COLO668 (cell line): Measurements from ENCODE around the gene TBX4.

Experiments
- DNase-seq: peaks from one replicate; lab custom pipeline; 2025; ENCODE audit not compliant: unreplicated experiment; lab: John Stamatoyannopoulos, UW

Gene TBX4

DNA sequence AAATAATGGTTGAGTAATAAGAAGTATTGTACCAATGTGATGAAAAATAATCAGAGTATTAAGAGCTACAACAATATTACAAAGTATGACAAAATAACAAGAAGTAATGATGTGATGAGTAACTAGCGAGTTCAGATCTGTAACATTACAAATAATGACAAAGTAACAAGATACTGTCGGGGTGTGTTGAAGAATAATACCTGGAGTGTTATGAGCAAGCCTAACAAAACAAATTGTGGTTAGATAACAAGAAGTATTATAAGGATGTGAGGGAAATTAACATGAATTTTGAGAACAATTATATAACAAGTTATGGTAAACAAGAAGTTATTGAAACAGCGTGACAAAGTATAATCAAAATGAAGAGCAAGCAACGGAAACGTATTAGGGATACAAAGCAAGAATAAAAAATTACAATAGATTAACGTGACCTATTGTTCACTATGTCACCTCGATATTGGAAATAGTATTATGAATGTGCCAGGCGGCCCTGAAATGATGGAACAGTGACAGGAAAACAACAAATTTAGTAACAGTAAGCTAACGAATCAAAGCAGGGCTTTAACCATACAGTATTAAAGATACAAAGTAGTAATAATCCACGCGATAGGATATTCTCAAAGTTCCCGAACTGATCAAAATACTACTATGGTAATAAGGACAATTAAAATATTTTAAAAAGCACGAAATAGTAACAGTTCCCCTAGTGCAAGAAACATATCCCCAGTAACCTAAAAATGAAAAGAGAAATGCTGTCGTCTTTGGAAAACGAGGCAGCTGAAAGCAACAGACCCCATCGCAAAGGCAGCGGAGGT, 1.6 kb downstream of the TBX4 start:
- no peak for DNase-seq

DNA sequence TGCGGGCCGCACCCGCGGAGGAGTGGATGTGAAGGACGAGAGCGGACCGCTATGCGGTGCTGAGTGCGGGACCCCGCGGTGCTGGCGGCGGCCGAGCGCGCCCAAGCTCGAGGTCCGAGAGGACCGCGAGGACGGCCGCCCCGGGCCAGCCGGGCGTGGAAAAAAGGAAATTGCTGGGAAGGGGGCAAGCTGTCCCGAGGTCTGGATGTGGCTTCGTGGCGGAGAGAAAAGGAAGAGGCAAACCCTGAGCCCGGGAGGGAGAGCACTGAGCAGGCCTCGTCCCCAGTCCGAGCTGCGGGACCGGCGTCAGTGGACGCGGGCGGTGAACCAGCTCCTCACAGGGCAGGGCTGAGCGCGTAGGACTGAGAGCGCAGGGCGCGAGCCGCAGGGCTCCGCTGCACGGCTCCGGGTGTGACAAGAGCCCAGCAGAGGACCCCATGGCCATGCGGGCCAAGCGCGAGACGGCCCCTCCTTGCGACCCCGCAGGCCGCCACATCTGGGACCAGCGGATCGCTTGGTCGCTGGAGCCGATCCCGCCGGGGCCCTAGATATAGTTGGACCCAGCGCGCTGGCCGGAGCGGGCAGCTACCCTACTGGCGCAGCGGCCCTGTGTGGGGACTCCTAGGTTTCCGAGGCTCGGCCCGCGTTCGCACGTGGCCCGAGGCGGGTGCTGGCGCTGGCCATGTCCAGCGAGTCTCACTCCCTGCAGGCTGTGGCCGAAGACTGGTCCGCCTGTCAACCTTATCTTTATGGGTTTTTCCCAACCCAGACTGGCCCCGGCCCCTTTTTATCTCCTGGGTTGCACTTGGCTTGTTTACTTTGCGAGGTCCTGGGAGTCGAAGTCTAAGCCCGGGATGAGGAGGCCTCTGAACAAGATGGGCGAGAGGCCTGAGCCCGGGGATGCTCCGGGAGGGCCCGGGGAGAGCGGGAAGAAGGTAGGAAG, 2.4 kb downstream of the TBX4 start:
- DNase-seq: no peak

DNA sequence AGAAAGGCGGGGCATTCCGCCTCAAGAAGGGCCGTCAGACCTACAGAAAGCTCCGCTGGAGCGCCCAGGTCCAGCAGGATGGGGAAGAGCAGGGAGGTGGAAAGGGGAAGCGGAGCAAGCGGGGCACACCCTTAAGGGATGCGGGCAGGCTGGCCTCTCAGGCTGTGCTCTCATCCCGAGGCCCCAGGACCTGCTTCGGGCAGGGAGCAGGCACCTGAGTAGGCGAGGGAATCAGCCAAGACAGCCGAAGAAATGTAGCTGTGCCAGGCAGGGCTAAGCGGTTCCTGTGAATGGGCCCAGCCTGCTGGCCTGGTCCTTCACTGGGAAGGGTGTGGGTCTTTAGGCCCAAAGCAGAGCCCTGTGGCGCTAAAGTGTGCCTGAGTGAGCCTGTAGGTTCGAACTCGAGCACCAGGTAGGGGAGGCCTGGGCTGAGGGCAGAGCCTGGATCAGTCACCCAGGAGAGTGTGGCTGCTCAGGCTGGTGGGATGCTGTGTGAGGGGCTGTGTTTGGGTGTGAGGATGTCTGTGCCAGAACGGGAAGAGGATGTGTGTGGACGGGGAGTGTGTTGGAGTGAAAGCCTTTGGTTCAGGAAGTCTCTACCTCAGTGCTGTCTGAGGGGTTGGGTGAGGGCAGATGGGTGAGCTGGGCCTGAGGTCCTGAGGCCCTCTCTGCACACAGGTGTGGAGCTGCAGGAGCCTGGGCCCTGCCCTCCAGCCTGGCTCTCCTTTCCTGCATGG, 3.3 kb downstream of the TBX4 start:
- no peak for DNase-seq

- DNase-seq: no peak
Observed at GRCh38 chr17:61456061-61456681, 3.9 kb downstream of the TBX4 start.

GRCh38 chr17:61456688-61457225, 4.5 kb downstream of the TBX4 start:
- no peak for DNase-seq

GRCh38 chr17:61457226-61457983, 5.2 kb downstream of the TBX4 start:
- no peak for DNase-seq

GRCh38 chr17:61458000-61458399, 5.8 kb downstream of the TBX4 start:
- no peak for DNase-seq

- no peak for DNase-seq
Observed at GRCh38 chr17:61458421-61459141, 6.4 kb downstream of the TBX4 start.

DNA sequence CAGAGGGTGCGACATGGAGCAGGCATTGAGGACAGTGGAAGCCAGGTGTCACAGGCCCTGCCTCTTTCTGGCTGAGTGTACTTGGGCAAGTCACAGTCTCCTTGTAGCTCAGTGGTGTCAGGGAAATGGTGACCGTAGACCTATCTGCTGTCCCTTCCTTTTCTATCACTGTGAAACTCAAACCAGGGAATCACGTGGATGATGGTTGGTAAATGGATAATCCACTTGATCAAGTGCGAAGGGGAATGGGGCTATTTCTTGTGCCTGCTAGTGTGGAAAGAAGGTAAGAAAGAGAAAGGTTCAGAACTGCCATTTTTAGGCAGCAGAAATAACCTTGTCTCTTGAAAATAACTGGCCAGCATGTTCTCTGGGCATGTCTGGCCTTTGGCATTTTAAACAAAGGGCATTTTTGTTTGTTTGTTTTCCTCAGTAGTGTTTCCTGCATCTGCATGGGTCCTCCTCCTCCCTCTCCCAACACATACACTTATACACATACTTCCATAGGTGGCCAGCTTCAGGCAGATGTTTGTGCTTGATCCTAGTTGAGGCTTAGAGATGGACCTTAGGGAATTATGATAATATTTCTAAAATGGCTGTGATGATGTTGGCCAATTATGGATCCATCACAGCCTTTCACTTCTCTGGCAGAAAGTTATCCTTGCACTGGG, 7.1 kb downstream of the TBX4 start:
- DNase-seq: no peak

GRCh38 chr17:61459939-61460718, 7.9 kb downstream of the TBX4 start:
- no peak for DNase-seq

GRCh38 chr17:61460796-61461585, 8.8 kb downstream of the TBX4 start:
- no peak for DNase-seq

DNA sequence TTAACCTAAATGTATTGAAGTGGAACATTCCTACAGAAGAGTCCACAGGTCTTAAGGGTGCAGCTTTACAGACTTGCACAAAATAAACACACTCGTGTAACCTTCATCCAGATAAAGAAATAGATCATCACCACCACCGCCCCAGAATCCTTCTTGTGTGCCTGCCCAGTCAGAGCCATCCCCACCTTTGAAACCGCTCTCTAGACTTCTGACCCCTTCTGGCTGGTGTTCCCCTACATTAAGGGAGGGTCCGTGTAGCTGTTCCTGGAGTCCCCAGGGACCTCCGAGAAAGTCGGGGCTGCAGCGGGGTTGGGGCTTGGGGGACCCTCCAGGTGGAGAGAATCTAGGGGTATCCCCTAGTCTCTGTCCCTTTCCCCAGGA, 9.4 kb downstream of the TBX4 start:
- no peak for DNase-seq

DNA sequence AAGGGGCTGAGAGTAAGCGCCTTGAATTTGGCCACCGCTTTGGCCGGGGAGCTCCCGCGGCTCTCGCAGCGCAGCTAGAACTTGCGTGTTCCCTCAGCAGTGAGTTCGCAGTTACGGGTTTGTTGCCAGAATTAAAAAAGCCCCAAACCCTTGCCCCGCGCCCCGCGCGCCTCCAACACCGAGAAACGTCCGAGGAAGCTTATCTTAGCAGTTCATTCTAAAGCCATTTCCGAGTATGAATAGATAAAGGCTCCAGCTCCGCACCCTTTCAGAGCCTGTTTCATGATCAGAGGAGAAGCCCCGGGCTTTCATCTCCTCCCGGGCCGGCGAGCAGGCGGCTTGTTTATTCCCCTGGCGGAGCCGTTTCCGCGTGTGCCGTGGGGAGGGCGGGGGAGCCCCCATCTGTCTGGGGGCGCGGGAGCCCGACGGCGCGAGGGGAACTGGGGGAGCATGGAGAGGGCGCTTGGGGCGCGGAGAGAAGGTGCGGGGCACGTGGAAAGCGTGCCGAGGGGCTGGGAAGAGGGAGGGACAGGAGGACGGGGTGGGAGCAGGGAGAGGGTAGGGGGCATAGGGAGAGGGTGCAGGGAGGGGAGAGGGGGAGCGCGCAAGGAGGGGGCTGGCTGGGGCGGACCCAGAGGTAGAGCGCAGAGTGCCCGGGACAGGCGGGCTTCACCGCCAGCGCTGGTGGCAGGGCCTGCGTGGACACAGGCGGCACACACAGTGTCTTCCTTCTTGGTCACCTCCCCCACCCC, 9.9 kb downstream of the TBX4 start:
- DNase-seq: no peak

DNA sequence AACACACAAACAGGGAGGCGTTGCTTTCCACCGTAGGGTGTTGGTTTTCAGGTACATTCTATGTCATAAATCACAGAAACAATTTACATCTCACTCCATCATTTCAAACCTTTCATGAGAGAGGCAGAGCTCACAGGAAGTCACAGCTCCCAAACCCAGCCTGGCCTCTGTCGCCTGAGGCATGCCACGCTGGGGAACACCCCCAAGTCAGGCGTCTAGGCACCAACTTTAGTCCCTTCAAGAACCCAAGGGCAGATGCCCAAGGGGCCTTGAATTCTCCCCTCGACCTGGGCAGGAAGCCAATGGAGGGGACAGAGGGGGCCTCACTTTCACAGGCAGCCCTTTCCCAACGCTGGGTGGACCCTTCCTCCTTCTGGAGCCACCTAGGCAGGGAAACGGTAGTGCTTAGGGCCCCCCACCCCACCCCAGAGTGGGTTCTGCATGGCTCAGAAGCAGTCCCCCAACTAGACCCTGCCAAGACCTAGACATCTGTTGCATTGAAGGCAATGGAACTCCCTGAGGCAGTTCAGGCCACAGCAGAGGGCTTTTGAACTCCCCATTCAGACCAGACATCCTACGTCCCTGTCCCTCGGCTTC, 10.6 kb downstream of the TBX4 start:
- DNase-seq: no peak

GRCh38 chr17:61463316-61464129, 11.3 kb downstream of the TBX4 start:
- DNase-seq: no peak
